HPDE6-E6E7 (cell line): ENCODE measurements around the gene ORAI3.
A peak's percentile ranks its signal among the peaks of the same experiment; 100 is the strongest.

Experiments
- DNase-seq: peaks from one replicate; pipeline ENCODE4 v3.0.0; 2011; ENCODE audit warnings: missing footprints; ENCODE audit errors: extremely low spot score

Gene ORAI3

GRCh38 chr16:30947859-30948666 is 805 bp upstream of the ORAI3 start:
- peak; percentile 94 for DNase-seq

DNA sequence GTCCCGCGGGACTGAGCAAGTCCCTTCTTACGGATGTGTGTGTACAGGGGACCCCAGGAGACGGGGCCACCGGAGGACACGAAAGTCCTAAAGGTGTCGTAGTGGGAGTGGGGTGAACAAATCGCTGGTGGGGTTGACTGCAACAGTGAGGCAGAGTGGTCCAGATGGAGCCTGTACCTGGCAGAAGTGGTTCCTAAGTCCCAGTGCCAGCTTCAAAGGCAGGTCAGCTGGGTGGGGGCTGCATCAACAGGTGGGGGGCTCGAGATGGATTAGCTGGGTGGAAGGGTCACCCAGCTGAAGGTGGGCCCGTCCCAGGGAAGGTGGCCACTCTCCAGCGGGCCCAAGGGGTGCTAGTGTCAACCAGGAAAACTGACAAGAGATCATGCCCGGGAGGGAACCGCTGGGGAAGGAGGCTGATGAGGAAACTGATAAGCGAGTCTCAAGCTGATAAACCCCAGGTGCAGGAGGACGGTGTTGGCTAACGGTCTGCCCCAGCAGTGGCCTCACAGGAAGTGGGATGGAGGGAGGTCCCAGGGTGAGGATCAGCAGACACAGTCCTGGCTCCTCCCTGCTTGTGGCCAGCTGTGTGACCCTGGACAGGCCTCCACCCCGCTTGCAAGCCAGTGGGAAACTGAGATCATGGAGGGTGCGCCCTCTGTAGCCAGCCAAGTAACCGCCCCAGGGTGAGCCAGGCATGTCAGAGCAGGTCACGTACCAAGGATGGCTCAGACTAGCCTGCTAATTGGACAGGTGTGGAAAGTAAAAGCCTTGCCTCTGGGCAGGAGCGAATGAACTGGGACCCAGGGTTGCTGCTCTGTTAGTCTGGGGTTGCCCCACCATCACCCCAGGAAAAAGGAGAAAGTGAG is 1.0 kb downstream of the ORAI3 start:
- peak; percentile 85 for DNase-seq

DNA sequence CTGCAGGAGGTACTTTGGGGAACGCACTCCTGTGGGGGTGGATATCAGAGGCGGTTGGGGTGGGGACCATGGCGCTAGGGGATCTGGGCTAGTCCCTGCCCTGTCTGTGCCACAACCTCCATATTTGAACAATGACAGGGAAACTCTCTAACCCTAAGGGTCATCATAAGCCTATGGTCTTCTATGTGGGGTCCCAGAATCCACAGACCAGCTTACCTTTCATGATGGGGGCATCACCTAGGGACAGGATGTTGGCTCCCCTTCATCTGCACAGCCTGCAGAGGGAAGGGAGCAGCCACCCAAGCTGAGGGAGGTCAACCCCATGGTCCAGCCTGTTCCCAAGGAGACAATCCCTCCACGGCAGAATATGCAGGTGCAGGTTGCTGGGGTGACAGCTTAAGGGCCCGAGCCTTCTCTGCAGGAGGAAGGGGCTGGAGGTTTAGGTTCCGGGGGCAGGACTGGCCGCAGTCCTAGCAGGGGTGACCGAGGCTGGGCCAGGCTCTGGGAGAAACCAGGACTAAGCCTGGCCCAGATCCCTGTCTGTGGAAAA is 1.7 kb downstream of the ORAI3 start:
- DNase-seq, result no peak

- DNase-seq, result no peak
Measured at GRCh38 chr16:30951193-30951592, 2.3 kb downstream of the ORAI3 start.

DNA sequence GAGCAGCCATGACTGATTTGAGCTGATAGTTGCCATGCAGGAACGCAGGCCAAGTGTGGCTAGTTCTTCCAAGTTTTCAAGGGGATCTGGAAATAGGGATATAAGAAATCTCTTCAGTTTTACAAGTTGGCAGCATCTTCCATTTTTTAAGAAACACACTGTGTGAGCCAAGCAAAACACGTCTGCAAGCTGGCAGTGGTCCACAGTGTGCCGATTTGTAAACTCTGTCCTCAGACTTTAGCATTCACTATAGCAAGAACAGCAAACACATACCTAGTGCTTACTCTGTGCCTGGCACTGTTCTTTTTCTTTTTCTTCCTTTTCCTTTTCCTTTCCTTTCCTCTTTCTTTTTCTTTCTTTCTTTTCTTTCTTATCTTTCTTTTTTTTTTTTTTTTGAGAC is 2.9 kb downstream of the ORAI3 start:
- no peak for DNase-seq

DNA sequence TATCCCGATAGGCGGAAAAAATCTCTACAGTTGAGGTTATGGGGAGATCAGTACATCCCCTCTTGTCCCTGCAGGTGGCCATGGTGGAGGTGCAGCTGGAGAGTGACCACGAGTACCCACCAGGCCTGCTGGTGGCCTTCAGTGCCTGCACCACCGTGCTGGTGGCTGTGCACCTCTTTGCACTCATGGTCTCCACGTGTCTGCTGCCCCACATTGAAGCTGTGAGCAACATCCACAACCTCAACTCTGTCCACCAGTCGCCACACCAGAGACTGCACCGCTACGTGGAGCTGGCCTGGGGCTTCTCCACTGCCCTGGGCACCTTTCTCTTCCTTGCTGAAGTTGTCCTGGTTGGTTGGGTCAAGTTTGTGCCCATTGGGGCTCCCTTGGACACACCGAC is 4.2 kb downstream of the ORAI3 start:
- DNase-seq, result no peak

GRCh38 chr16:30953511-30954124 is 4.8 kb downstream of the ORAI3 start:
- no peak for DNase-seq

- no peak for DNase-seq
Measured at GRCh38 chr16:30954993-30955392, 6.1 kb downstream of the ORAI3 start.

- DNase-seq, result peak; percentile 66
Measured at GRCh38 chr16:30956601-30957455, 8.0 kb downstream of the ORAI3 start.

DNA sequence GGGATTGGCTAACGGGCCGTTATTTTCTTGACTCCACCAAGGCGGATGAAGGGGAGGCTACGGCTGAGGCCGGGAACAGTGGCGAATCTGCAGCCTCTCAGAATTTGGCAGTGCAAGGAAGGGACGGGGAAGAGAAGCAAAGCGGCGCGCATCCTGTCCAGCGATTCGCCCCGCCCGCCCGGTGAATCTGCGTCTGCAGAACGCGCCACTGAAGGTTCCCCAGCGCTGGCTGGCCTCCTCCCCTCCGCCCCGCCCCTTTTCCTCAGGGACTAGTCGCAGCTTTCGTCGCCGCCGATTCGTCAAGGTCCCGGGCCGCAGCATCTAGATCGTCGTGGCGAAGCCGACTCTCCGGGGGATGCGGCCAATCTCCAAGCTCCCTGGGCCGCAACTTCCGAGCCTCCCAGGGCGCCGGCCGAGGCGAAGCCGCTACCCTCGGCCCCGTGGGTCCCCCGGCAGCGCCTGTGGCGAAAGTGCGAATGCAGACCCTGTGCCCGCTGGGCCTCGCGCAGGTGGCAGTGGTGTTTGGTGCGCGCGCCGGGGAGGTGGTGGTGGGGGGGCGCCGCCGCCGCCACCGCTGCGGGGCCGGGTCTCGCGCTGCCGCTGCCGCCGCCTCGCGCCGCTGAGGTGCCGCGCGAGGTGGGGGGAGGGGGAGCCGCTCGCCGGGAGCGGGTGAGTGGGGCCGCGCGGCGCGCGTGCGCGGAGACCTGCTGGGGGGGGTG is 8.7 kb downstream of the ORAI3 start, which contains the start of gene SETD1A:
SETD1A (plus strand) TSS at position 299 of the 719 bp plus-strand sequence. CDS start 978 bp downstream, outside the sequence.
- peak; percentile 92 for DNase-seq

- peak; percentile 64 for DNase-seq
Measured at GRCh38 chr16:30958175-30959079, 9.6 kb downstream of the ORAI3 start.

- no peak for DNase-seq
Measured at GRCh38 chr16:30961384-30961783, 12.5 kb downstream of the ORAI3 start.

DNA sequence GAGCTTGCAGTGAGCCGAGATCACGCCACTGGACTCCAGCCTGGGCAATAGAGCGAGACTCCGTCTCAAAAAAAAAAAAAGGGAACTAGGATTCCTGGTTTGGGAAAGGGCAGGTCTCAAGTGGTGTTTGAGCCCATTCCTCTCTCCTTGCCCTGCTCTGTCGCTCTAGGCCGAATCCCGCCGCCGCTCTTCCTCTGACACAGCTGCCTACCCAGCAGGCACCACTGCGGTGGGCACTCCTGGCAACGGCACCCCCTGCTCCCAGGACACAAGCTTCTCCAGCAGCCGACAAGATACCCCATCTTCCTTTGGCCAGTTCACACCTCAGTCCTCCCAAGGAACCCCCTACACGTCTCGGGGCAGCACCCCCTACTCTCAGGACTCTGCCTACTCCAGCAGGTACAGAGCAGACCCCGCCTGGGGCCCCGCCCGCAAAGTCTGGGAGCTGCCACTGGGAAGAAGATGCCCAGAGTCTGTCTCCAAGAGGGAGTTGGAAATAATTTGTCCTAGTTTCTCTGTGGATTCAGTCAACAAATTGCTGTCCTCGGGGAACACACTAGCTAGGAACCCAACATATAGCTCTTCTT is 15.2 kb downstream of the ORAI3 start:
- DNase-seq, result no peak

DNA sequence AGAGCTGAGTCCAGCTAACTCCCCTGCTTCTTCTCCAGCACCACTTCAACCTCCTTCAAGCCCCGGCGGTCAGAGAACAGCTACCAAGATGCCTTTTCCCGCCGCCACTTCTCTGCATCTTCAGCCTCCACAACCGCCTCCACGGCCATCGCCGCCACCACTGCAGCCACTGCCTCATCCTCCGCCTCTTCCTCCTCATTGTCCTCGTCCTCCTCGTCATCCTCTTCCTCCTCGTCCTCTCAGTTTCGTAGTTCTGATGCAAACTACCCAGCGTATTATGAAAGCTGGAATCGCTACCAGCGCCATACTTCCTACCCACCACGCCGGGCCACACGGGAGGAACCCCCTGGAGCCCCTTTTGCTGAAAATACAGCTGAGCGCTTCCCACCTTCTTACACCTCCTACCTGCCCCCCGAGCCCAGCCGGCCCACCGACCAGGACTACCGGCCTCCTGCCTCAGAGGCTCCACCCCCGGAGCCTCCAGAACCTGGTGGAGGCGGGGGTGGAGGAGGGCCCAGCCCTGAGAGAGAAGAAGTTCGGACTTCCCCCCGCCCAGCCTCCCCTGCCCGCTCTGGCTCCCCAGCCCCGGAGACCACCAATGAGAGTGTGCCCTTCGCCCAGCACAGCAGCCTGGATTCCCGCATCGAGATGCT is 15.8 kb downstream of the ORAI3 start:
- no peak for DNase-seq

- no peak for DNase-seq
Measured at GRCh38 chr16:30965436-30965835, 16.6 kb downstream of the ORAI3 start.

GRCh38 chr16:30966033-30966619 is 17.3 kb downstream of the ORAI3 start:
- no peak for DNase-seq

- DNase-seq, result no peak
Measured at GRCh38 chr16:30967795-30968194, 18.9 kb downstream of the ORAI3 start.

DNA sequence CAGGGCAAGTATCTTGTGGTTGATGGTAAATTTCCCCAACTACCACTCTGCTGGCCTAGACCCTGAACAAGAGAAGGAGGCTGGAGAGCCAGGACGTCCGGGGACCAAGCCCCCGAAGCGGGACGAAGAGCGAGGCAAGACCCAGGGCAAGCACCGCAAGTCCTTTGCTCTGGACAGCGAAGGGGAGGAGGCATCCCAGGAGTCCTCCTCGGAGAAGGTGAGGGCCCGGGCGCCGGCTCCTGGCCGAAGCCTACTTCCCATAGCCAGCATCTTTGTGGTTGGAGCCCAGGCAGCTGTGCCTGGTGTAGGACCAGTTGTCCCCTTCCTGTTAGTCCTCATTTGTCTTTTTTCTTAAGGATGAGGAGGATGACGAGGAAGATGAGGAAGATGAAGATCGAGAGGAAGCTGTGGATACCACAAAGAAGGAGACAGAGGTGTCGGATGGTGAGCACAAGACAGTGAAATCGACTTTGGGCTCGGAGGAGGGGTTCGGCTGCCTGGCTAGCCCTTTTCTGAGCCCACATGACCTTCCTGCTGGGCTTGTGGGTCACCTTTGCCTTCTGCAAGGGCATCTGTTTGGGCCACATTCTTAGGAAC is 20.5 kb downstream of the ORAI3 start:
- DNase-seq, result no peak
